A549 treated with DMSO at 1 μM for 4 hours (cell line): ENCODE measurements around the gene PCDHA4. TPM values are rescaled to one million over a fixed set of nuclear protein-coding genes. Genes with fewer than 3 reads are reported as not detected.

Experiments used
- total RNA-seq: library from RNA; stranded (reverse); fragments of 200-300 nt; extraction: Qiagen RNA extraction; gene quantifications from 5 replicates; pipeline ENCODE4 v1.2.3, GENCODE V29; 2022; ENCODE audit warnings: low read depth

The PCDHA4 gene
- 1.5 to 2.0 TPM (median 1.8 TPM) in 5 replicates for total RNA-seq

DNA sequence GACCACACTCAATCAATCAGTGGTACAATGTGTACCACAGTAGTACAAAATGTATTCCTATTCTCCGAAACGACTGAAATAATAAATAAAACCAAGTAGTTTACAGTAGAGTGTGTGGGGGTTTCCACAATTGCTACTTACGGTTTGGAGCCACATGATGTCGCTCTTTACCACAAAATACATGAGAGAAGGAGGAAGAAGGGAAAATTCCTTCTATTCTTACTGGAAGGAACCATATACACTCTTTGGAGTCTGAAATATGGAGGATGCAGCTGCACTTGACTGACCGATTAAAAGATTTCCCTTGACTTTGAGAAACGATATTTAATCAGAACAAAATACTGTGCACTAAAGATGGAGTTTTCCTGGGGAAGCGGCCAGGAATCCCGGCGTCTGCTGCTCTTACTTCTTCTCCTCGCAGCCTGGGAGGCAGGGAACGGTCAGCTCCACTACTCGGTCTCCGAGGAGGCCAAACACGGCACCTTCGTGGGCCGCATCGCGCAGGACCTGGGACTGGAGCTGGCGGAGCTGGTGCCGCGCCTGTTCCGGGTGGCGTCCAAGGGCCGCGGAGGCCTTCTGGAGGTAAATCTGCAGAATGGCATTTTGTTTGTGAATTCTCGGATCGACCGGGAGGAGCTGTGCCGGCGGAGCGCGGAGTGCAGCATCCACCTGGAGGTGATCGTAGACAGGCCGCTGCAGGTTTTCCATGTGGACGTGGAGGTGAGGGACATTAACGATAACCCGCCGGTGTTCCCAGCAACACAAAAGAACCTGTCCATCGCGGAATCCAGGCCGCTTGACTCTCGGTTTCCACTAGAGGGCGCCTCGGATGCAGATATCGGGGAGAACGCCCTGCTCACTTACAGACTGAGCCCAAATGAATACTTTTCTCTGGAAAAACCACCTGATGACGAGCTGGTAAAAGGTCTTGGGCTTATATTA lies at the start of gene PCDHA4:
TSS of gene PCDHA4 (plus strand) at position 235 of the 942 bp plus-strand sequence.

DNA sequence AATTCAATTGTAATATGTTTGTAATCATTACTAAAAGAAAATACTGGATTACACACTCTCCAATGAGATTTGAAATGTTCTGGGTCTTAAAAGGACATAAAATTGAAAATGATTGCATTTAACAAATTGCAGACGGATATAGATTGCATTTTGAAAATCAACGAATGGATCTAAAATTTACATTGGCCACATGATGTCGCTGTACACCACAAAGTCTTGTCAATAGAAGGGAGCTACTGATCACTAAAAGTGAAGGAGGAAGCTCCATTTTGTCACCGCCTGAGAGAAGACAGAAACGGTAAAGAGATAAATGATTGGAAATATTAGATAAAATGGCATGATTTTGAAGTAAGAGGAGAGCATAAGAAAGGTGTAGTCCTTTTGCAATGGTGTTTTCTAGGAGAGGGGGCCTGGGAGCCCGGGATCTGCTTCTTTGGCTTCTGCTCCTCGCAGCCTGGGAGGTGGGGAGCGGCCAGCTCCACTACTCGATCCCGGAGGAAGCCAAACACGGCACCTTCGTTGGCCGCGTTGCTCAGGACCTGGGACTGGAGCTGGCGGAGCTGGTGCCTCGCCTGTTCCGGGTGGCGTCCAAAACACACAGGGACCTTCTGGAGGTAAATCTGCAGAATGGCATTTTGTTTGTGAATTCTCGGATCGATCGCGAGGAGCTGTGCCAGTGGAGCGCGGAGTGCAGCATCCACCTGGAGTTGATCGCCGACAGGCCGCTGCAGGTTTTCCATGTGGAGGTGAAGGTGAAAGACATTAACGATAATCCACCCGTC lies 20.8 kb upstream of the PCDHA4 start, which contains the start of gene PCDHA1:
TSS of gene PCDHA1 (plus strand) at position 236 of the 782 bp plus-strand sequence.

DNA sequence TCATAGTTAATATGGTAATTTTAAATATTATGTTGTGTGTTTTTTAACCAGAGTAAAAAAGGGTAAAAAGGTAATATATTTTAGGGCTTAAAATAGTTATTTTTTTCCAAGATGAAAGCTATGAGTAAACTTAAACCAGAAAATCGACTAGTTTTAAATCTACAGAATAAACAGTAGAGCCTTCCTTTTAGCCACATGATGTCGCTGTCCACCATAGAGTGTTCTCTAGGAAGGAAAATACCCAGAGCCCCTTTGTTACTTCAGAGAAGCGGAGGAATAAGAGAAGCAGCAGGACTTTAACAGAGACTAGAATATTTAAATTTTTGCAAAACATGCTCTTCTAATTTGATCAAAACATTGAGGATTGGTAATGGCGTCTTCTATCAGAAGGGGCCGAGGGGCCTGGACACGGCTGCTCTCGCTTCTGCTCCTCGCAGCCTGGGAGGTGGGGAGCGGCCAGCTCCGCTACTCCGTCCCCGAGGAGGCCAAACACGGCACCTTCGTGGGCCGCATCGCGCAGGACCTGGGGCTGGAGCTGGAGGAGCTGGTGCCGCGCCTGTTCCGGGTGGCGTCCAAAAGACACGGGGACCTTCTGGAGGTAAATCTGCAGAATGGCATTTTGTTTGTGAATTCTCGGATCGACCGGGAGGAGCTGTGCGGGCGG lies 12.1 kb upstream of the PCDHA4 start, which contains the start of gene PCDHA2:
TSS of gene PCDHA2 (plus strand) at position 258 of the 664 bp plus-strand sequence.

DNA sequence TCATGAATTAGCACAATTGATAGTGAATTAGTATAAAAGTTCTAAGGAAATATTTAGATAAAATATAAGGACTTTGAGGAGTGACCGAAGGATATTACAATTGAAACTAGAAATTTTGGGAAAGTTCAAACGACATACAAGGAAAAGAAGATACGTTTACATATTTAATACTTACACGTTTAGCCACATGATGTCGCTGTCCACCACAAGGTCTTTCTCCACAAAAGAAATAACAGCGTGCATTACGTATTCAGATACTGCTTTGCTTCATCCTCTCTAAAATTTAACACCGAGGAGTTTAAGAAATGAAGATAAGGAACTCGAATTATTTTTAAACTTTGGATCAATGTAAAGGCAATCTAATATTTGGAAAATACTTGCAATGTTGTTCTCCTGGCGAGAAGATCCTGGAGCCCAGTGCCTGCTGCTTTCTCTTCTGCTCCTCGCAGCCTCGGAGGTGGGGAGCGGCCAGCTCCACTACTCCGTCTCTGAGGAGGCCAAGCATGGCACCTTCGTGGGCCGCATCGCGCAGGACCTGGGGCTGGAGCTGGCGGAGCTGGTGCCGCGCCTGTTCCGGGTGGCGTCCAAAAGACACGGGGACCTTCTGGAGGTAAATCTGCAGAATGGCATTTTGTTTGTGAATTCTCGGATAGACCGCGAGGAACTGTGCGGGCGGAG lies 5.9 kb upstream of the PCDHA4 start, which contains the start of gene PCDHA3:
TSS of gene PCDHA3 (plus strand) at position 242 of the 678 bp plus-strand sequence.

DNA sequence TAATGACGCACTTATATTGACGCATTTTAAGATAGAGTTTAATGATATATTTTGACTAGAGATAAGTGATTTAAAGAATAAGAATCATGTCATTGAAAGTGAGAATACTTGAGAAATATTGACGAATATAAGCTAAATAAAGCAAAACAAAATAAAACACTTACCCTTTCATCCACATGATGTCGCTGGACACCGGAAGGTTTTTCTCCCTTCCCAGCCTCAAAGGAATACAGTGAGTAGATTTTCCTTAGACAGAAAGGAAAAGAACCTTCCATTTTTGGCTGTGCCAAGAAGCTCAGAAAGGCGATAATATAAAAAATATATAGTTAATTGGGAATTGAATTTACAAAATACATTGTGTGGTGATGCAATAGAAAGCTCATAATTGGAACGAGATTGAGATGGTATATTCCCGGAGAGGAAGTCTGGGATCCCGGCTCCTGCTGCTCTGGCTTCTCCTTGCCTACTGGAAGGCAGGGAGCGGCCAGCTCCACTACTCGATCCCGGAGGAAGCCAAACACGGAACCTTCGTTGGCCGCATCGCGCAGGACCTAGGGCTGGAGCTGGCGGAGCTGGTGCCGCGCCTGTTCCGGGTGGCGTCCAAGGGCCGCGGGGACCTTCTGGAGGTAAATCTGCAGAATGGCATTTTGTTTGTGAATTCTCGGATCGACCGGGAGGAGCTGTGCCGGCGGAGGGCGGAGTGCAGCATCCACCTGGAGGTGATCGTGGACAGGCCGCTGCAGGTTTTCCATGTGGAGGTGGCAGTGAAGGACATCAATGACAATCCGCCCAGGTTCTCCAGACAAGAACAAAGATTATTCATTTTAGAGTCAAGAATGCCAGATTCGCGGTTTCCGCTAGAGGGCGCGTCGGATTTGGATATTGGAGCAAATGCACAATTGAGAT lies 14.8 kb downstream of the PCDHA4 start, which contains the start of gene PCDHA5:
TSS of gene PCDHA5 (plus strand) at position 239 of the 906 bp plus-strand sequence.

DNA sequence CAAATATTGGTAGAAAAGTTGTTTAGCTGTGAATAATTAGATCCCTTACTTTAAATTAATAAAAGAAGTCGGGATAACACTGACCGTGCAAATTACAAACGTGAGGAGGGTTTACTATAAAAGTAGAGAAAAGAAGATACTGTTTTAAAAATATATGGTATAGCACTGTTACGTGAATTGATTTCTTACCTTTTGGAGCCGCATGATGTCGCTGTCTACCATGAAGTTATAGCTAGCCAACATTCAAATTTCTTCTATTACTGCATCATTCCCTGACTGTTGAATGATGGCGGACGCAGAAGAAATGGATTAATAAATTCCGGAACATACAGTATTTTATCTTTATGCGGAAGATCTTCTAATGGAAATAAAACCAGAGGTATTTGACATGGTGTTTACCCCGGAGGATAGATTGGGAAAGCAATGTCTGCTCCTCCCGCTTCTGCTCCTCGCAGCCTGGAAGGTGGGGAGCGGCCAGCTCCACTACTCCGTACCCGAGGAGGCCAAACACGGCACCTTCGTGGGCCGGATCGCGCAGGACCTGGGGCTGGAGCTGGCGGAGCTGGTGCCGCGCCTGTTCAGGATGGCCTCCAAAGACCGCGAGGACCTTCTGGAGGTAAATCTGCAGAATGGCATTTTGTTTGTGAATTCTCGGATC lies 21.0 kb downstream of the PCDHA4 start, which contains the start of gene PCDHA6:
TSS of gene PCDHA6 (plus strand) at position 257 of the 658 bp plus-strand sequence. CDS start at position 389, 132 bp downstream.

DNA sequence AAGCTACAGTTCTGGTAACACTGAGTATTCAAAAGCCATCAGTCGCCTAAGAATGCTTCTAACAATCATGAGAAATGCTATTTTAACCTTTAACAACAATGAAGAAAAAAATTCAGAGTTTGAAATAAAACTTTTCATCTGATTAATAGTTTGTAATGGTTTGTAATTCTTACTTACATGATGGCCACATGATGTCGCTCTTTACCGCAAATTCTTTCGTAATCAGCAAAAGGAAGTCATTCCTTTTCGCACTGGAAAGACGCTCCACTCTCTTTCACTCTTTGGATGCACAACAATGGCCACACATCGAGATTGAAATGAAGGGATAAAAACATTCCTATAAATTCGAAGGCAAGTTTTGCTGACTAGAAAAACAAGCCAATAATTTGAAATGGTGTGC lies 27.1 kb downstream of the PCDHA4 start, which contains the start of gene PCDHA7:
TSS of gene PCDHA7 (plus strand) at position 277 of the 400 bp plus-strand sequence. CDS start at position 392, 115 bp downstream.

DNA sequence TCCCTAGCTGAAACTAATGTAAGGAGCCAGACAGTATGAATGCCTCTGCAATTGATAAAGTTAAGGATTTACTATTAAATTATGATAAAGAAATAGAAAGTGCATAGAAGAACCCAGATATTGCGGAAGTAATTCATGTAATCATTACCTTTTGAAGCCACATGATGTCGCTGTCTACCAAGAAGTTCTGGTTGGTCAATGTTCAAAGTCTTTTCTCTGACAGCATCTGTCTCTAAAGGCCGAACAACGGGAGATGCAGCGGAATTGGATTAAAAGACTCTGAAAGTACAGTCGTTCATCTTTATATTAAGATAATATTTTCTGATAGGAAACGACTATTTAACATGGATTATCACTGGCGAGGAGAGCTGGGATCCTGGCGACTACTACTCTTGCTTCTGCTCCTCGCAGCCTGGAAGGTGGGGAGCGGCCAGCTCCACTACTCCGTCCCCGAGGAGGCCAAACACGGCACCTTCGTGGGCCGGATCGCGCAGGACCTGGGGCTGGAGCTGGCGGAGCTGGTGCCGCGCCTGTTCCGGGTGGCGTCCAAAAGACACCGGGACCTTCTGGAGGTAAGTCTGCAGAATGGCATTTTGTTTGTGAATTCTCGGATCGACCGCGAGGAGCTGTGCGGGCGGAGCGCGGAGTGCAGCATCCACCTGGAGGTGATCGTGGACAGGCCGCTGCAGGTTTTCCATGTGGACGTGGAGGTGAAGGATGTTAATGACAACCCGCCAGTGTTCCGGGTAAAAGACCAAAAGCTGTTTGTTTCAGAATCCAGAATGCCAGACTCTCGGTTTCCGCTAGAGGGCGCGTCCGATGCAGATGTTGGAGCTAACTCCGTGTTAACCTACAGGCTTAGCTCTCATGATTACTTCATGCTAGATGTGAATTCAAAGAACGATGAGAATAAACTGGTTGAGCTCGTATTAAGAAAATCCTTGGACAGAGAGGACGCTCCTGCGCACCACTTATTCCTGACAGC lies 34.4 kb downstream of the PCDHA4 start, which contains the start of gene PCDHA8:
TSS of gene PCDHA8 (plus strand) at position 210 of the 985 bp plus-strand sequence. CDS start at position 345, 135 bp downstream.

DNA sequence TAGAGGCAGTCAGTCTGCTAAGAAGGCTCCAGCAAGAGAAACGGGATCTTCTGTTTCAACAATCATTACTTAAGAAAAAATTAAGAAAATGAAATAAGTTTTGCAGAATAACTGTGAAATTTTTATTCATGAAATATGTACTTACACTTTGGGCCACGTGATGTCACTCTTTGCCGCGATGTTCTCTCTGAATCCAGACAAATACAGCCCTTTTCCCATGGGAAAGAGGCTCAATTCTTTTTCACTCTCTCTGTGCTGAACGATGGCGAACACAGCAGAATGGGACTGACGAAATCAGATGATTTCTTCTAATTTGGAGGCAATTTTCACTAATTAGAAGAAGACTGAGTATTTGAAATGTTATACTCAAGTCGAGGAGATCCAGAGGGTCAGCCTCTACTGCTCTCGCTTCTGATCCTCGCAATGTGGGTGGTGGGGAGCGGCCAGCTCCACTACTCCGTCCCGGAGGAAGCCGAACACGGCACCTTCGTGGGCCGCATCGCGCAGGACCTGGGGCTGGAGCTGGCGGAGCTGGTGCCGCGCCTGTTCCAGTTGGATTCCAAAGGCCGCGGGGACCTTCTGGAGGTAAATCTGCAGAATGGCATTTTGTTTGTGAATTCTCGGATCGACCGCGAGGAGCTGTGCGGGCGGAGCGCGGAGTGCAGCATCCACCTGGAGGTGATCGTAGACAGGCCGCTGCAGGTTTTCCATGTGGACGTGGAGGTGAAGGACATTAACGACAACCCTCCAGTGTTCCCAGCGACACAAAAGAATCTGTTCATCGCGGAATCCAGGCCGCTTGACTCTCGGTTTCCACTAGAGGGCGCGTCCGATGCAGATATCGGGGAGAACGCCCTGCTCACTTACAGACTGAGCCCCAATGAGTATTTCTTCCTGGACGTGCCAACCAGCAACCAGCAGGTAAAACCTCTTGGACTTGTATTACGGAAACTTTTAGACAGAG lies 41.6 kb downstream of the PCDHA4 start, which contains the start of gene PCDHA9:
TSS of gene PCDHA9 (plus strand) at position 244 of the 964 bp plus-strand sequence. CDS start at position 358, 114 bp downstream.

DNA sequence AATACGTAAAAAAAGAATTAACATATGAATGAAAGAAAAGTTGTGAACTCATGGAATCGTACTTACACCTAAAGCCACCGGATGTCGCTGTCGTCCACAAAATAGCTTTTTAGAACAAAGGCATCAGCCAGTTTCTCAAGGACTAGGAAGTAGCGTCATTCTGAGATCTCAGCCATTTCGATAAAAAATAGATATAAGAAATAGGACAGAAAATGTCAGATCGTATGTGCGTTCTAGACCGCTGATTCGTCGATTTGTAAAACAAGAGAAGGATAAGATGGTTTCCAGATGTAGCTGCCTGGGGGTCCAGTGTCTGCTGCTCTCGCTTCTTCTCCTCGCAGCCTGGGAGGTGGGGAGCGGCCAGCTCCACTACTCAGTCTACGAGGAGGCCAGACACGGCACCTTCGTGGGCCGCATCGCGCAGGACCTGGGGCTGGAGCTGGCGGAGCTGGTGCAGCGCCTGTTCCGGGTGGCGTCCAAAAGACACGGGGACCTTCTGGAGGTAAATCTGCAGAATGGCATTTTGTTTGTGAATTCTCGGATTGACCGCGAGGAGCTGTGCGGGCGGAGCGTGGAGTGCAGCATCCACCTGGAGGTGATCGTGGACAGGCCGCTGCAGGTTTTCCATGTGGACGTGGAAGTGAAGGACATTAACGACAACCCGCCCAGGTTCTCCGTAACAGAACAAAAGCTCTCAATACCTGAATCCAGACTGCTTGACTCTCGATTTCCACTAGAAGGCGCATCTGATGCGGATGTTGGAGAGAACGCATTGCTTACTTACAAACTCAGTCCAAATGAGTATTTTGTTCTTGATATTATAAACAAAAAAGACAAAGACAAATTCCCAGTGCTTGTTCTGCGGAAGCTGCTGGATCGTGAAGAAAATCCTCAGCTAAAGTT lies 49.2 kb downstream of the PCDHA4 start, which contains the start of gene PCDHA10:
TSS of gene PCDHA10 (plus strand) at position 126 of the 903 bp plus-strand sequence. CDS start at position 278, 152 bp downstream.

Other genes starting within 250 kb of the PCDHA4 start
- gene SRA1, start 249.6 kb upstream of the PCDHA4 start, total RNA-seq, result 39.3 to 50.7 TPM (median 47.3 TPM) in 5 replicates
- 3.9 to 7.5 TPM (median 7.1 TPM) in 5 replicates for gene APBB3, start 242.5 kb upstream of the PCDHA4 start, total RNA-seq
- gene SLC35A4, start 242.2 kb upstream of the PCDHA4 start, total RNA-seq, result 78.4 to 87.3 TPM (median 80.6 TPM) in 5 replicates
- gene CD14, start 173.9 kb upstream of the PCDHA4 start, total RNA-seq, result 3.6 to 4.4 TPM (median 4.0 TPM) in 5 replicates
- 9.3 to 15.1 TPM (median 13.0 TPM) in 5 replicates for gene TMCO6, start 167.6 kb upstream of the PCDHA4 start, total RNA-seq
- gene NDUFA2, start 159.4 kb upstream of the PCDHA4 start, total RNA-seq, result 107 to 124 TPM (median 115 TPM) in 5 replicates
- gene IK, start 159.2 kb upstream of the PCDHA4 start, total RNA-seq, result 94.5 to 107 TPM (median 102 TPM) in 5 replicates
- 29.5 to 32.7 TPM (median 31.6 TPM) in 5 replicates for gene WDR55, start 142.2 kb upstream of the PCDHA4 start, total RNA-seq
- gene DND1, start 133.5 kb upstream of the PCDHA4 start, total RNA-seq, result 0.28 to 1.4 TPM (median 0.84 TPM) in 5 replicates
- gene HARS1, start 115.7 kb upstream of the PCDHA4 start, total RNA-seq, result 76.9 to 85.2 TPM (median 79.9 TPM) in 5 replicates
- 36.5 to 41.0 TPM (median 39.5 TPM) in 5 replicates for gene HARS2, start 115.6 kb upstream of the PCDHA4 start, total RNA-seq
- gene ZMAT2, start 106.6 kb upstream of the PCDHA4 start, total RNA-seq, result 82.3 to 114 TPM (median 86.1 TPM) in 5 replicates
- gene PCDHA1, start 20.9 kb upstream of the PCDHA4 start, total RNA-seq, result 0.10 to 0.19 TPM (median 0.16 TPM) in 5 replicates
- gene PCDHA2, start 12.2 kb upstream of the PCDHA4 start, total RNA-seq, result 0.03 to 0.08 TPM (median 0.07 TPM) in 5 replicates
- gene PCDHA3, start 6.0 kb upstream of the PCDHA4 start, total RNA-seq, result 0.76 to 1.2 TPM (median 0.92 TPM) in 5 replicates
- 0.56 to 0.86 TPM (median 0.77 TPM) in 5 replicates for gene PCDHA5, start 14.5 kb downstream of the PCDHA4 start, total RNA-seq
- gene PCDHA6, start 20.9 kb downstream of the PCDHA4 start, total RNA-seq, result 0.08 to 0.10 TPM (median 0.09 TPM) in 3 of 5 replicates, not detected in the others
- gene PCDHA7, start 27.2 kb downstream of the PCDHA4 start, total RNA-seq, result 0.03 to 0.18 TPM (median 0.06 TPM) in 5 replicates
- 0.03 to 0.13 TPM (median 0.07 TPM) in 4 of 5 replicates, not detected in the other for gene PCDHA8, start 34.1 kb downstream of the PCDHA4 start, total RNA-seq
- 0.01 TPM in 1 of 5 replicates, not detected in the others for gene PCDHA9, start 41.3 kb downstream of the PCDHA4 start, total RNA-seq
- gene PCDHA10, start 48.8 kb downstream of the PCDHA4 start, total RNA-seq, result 0.01 to 0.06 TPM (median 0.01 TPM) in 4 of 5 replicates, not detected in the other
- 0.07 to 0.17 TPM (median 0.10 TPM) in 4 of 5 replicates, not detected in the other for gene PCDHA11, start 61.9 kb downstream of the PCDHA4 start, total RNA-seq
- 2.7 to 3.1 TPM (median 2.9 TPM) in 5 replicates for gene PCDHA12, start 68.2 kb downstream of the PCDHA4 start, total RNA-seq
- 0.03 to 0.11 TPM (median 0.05 TPM) in 5 replicates for gene PCDHA13, start 75.1 kb downstream of the PCDHA4 start, total RNA-seq
- 1.0 to 1.5 TPM (median 1.4 TPM) in 5 replicates for gene PCDHAC1, start 119.2 kb downstream of the PCDHA4 start, total RNA-seq
- gene PCDHAC2, start 159.4 kb downstream of the PCDHA4 start, total RNA-seq, result 2.6 to 3.2 TPM (median 2.6 TPM) in 5 replicates
- gene PCDHB1, start 244.3 kb downstream of the PCDHA4 start, total RNA-seq, result not detected in 5 replicates